HG03103 (cell line): ENCODE results near the gene EGR1.

Experiments used
- ATAC-seq: cut with Tn5 transposase; IDR thresholded peaks from one replicate; pipeline ENCODE4 v1.9.1; 2021; ENCODE audit warnings: low read depth; ENCODE audit not compliant: unreplicated experiment

The EGR1 gene

DNA sequence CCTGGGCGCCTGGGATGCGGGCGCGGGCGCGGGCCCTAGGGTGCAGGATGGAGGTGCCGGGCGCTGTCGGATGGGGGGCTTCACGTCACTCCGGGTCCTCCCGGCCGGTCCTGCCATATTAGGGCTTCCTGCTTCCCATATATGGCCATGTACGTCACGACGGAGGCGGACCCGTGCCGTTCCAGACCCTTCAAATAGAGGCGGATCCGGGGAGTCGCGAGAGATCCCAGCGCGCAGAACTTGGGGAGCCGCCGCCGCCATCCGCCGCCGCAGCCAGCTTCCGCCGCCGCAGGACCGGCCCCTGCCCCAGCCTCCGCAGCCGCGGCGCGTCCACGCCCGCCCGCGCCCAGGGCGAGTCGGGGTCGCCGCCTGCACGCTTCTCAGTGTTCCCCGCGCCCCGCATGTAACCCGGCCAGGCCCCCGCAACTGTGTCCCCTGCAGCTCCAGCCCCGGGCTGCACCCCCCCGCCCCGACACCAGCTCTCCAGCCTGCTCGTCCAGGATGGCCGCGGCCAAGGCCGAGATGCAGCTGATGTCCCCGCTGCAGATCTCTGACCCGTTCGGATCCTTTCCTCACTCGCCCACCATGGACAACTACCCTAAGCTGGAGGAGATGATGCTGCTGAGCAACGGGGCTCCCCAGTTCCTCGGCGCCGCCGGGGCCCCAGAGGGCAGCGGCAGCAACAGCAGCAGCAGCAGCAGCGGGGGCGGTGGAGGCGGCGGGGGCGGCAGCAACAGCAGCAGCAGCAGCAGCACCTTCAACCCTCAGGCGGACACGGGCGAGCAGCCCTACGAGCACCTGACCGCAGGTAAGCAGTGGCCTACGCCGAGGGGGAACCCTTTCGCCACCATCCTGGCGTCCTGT lies at the start of gene EGR1:
EGR1 (plus strand) TSS at position 219 of the 864 bp plus-strand sequence; CDS start at position 502, 283 bp downstream.
- peak; percentile 48 for ATAC-seq

GRCh38 chr5:138418444-138418843 lies 46.8 kb upstream of the EGR1 start:
- no peak for ATAC-seq

GRCh38 chr5:138425079-138425478 lies 40.2 kb upstream of the EGR1 start:
- no peak for ATAC-seq

DNA sequence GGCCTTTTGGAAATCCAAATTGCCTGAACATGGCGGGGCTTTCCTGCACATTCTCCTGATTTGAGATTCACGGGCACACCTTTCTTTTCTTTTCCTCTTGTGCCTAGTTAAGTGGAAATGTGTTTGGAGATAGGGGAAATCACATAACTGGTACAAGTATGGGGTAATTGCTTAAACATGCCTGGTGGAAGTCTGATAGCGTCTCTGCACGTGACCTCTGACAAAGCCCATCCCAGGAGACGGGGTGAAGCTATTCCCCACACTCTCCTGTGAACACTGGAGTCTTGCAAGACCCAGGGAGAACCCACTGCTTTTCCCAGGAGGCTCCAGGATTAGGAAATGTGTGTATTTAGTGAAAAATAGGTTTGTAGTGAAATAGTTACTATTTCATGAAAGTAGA lies 29.3 kb upstream of the EGR1 start:
- ATAC-seq: no peak

GRCh38 chr5:138438003-138438723 lies 27.1 kb upstream of the EGR1 start:
- ATAC-seq: no peak

GRCh38 chr5:138438724-138439476 lies 26.4 kb upstream of the EGR1 start, which contains the start of gene REEP2:
Gene REEP2 (plus strand): TSS chr5:138439057. CDS start chr5:138439209, 152 bp downstream.
- ATAC-seq: peak; percentile 50

DNA sequence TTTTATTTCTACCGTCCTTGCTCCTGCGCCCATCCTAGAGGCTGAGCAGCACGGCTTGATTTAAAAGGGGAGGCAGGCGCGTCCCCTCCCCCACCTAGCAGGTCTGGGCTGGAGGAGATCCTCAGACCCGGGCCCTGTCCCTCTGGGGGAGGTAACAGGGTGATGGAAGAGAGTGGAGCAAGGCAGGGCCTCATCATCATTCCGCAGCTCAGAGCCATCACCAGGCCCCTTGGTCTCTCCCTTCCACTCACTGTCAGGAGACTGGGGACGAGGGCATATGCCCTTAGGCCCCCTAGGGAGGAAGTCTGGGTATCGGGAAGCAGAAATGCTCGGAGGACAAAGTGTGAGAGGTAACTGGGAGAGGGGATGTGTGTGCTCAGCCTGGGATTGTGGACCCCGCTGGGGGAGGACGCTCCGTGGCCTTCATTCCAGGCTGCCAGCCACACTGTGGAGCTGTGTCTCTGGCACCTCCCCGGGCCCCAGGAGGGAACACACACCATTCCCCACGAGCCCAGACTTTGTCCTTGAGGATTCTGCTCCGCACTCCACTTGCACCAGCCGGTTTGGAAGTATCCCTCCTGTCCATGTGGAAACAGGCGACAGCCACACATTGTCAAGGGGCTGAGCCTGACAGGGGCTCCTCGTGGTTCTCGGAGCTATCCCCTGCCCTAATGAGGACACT lies 25.7 kb upstream of the EGR1 start:
- ATAC-seq: no peak

GRCh38 chr5:138440159-138441073 lies 24.9 kb upstream of the EGR1 start:
- no peak for ATAC-seq

DNA sequence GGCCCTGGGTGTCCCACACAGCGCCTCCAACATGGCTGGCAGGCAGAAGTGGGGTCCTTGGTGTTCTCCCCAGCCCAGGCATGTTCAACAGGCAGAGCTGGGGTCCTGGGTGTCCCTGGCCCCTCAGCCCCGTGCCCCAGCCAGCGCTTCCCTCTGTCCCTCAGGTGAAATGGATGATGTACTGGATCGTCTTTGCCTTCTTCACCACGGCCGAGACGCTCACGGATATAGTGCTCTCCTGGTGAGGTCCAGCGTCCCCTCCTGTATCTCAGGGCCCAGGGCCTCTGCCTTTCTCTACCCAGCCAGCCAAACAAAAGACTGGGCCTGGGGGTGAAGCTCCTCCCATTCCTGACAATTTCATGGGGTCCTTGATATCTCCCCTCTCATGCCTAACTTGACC lies 24.1 kb upstream of the EGR1 start:
- no peak for ATAC-seq

- no peak for ATAC-seq
Observed at GRCh38 chr5:138444078-138444773, 21.1 kb upstream of the EGR1 start.

DNA sequence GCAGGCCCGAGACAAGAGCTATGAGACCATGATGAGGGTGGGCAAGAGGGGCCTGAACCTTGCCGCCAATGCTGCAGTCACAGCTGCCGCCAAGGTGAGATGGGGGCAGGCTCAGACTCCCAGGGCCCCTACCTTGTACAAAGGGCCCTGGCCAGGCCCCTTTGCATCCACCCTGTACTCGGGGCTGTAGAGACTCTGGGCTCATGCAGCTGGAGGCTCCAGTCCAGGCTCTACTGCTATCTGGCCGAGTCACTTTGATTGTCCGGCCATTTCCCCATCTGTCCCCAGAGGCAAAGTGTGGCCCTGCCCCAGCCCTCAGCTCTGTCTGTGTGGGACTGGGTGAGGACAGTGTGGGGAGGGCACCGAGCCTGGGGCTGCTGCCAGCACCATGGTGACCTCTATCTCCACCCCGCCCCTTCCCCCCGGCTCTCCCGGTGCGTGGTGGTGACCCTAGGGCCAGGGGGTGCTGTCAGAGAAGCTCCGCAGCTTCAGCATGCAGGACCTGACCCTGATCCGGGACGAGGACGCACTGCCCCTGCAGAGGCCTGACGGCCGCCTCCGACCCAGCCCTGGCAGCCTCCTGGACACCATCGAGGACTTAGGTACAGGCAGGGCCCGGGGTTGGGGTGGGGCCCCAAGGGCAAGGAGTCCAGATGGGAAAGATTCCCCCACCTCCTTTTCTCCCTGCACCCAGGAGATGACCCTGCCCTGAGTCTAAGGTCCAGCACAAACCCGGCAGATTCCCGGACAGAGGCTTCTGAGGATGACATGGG lies 20.3 kb upstream of the EGR1 start:
- ATAC-seq: no peak

DNA sequence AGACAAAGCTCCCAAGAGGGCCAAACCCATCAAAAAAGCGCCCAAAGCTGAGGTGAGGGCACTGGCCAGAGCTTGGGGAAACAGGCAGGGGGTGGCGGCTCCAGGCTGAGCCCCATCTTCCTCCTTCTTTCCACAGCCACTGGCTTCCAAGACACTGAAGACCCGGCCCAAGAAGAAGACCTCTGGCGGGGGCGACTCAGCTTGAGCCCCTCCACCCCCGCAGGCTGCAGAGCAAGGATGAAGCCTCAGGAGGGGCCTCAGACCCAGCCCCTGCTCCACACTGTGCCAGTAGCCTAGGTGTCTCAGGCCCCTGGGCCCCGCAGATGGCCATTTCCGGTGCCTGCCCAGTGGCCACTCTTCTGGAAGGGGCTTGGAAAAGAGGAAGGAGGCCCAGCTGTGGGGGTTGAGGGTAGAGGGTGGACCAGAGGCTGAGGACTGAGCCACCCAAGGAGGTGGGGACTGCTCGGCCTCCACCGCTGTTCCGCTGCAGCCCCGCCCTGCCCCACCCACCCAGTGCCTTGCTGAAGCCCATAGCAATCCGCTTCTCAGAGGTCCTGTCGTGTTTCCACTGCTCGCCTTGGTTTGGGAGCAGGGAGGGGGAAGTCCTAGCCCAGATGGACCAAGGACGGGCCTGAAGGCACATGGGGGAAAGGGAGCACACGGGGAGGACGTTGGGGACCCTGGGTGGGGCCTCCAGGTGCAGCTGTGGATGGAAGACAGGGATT lies 19.6 kb upstream of the EGR1 start:
- ATAC-seq: no peak

- ATAC-seq: no peak
Observed at GRCh38 chr5:138448070-138448469, 17.2 kb upstream of the EGR1 start.

DNA sequence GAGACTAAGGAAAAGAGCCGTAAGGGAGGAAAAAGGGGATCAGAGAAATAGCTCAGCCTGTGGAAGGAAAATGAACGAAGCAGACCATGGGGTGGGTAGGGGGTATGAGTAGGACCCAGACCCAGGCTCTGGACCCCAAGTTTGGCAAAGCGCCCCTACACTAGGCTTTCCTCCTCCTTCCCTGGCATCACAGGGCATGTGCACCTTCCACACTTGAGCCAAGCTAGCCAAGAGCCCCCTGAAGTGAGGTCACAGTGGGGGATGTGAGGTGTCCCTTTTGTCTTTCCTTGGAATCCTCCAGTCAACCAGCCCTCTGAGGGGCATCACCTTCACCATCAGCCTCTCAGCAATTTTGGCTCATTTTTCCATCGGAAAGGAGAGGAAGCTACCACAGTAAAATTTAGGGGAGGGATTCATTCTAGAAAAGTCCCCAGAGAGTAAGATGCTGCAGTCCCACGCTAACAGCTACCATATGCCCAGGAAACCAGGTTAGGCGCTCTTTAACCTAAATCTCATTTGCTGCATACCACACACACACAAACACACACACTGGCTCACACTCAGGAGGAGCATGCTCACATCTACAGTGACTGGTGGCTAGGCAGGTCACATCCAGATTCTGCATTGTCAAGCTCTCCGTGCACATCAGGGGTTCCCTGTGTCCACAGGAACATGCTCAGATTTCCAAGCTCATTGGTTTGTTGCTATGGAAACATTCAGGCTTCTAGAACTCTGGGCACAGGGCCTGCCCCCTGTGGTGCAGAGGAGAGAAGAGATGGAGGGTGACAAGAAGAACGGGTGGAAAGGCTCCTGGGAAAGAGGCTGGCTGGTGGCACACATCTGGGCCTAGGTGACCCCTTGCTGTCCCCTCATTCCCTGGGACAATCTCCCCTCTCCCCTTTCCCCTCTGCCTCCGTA lies 16.5 kb upstream of the EGR1 start:
- no peak for ATAC-seq

DNA sequence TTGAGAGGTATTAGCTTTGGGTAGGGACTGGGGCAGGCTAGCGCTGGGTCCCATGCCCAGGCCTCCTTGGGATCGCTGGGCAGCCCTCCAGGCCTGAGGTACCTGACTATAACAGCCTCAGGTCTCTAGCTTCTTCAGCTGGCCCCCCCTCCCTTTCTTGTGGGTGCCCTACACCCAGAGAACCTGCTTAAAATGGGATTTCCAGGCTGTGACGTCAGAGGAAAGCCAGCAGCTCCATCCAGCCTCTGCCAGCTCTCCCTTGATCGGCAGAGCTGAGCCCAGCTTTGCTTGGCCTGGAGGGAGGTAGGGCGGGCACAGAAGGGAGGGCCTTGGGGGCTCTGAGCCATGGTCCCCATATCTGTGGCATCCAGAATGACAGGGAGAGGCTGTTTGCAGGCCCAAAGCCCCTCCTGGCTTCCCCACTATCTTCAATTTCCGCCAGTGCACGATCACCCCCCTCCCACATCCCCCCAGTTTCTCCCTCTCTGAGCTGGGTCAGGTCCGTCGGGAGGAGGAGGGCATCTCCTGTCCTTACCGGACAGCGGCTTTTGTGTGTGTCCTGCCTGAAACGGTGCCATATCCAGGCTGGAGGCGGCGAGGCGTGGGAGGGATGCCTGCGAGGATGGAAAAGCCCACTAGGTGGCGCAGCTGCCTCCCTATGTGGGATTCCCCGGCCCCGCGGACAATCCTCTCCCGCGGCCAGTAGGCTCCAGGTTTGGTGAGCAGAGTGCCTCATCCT lies 15.6 kb upstream of the EGR1 start:
- no peak for ATAC-seq

- ATAC-seq: no peak
Observed at GRCh38 chr5:138450971-138451370, 14.3 kb upstream of the EGR1 start.
